LNCAP (cell line): ENCODE measurements around the gene PLAC1.

Experiments
- TF ChIP-seq, protein P1 (sequence below): fragments of 450-650 bp; IDR thresholded peaks from 2 replicates; pipeline ENCODE4 v1.5.1; 2017; ENCODE audit warnings: mild to moderate bottlenecking

Gene PLAC1

DNA sequence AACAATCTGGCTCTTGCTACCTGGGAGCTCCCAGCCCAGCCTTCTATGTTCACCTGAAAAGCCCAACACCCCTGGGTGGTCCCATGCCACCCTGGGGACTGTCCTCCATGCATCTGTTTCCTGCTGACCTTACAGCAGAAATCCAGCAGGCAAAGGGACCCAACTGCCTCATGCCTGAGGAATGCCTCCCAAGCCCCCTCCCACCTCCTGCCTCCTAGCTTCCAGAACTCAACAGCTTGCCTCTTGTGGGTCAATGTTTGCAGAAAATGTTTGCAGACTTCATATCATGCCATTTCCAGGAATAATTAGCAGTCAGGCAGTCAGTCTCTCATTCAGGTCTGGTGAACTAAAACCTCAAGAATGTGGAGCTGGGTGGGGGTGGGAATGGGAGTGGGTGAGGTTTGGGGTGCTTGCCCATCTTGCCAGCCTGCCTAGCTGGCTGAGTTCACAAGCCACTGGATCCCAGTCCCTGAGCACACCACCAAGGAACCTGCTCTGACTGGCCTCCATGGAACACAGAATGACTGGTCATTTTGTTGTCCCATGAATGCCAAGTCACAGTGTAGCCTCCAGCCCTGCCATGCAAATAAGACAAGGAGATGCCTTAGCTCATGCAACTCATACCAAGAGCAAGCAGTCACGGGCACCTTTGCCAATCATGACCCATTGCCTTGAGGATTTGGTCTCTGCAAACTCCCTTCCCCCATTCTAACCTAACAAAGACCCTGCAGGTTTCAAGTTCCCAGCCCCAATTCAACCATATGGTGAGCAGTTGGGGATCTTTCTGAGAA is 12.1 kb upstream of the PLAC1 start:
- TF ChIP-seq, protein P1, sequence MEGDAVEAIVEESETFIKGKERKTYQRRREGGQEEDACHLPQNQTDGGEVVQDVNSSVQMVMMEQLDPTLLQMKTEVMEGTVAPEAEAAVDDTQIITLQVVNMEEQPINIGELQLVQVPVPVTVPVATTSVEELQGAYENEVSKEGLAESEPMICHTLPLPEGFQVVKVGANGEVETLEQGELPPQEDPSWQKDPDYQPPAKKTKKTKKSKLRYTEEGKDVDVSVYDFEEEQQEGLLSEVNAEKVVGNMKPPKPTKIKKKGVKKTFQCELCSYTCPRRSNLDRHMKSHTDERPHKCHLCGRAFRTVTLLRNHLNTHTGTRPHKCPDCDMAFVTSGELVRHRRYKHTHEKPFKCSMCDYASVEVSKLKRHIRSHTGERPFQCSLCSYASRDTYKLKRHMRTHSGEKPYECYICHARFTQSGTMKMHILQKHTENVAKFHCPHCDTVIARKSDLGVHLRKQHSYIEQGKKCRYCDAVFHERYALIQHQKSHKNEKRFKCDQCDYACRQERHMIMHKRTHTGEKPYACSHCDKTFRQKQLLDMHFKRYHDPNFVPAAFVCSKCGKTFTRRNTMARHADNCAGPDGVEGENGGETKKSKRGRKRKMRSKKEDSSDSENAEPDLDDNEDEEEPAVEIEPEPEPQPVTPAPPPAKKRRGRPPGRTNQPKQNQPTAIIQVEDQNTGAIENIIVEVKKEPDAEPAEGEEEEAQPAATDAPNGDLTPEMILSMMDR: no peak

- TF ChIP-seq, protein P1: no peak
Measured at GRCh38 chrX:134669378-134670098, 11.3 kb upstream of the PLAC1 start.

DNA sequence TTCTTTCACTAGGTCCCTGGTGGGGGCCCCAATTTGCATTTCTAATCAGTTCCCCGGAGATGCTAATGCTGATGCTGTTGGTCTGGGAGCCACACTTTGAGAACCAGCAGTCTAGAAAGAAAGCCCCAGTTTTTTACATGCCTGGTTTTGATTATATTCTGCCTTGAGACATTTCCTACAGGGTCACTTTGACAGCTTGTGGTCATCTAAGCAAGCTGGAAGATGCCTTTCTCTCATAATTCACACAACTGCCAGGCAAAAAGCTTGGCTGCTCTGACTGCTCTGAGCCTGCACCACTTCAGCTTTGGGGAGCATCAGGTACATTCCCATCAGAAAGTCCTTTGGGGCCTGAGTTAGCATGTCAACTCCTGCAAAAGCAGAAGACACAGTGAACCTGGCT is 5.9 kb upstream of the PLAC1 start:
- TF ChIP-seq, protein P1: no peak

DNA sequence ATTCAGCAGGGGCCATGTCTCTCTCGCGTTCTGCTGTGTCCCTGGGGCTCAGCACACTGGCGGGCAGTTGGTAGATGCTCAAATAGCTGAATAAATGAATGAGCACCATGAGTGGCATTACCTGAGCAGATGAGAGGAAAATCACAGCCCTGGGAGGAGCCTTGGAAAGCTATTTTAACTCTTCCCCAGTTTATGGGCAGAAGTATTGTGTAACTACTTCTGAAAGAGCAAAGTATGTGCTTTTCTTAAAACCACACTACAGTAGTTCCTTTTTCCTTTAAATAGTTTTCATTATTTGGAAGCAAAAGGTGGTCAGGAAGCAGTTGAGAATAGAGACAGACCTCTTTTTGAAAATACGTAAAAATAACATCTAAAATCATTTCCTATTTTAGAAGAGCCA is 3.0 kb upstream of the PLAC1 start:
- TF ChIP-seq, protein P1: no peak

- TF ChIP-seq, protein P1: no peak
Measured at GRCh38 chrX:134660627-134661026, 2.4 kb upstream of the PLAC1 start.

DNA sequence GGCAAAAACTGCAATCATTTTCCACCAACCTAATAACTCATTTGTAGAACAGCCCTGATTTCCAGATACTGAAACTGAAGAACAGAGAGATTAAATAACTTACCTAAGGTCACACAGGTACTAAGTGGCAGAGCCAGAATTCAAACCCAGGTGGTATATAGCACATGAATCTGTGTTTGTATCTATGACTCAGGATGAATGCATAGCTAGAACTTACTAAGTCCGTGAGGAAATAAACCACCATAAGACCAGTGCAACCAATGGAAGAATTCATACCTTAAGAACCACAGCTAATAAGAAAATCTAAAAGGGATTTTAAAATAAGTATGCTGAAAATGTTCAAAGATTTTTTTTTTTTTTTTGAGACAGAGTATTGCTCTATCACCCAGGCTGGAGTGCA is 1.5 kb upstream of the PLAC1 start:
- TF ChIP-seq, protein P1: no peak

DNA sequence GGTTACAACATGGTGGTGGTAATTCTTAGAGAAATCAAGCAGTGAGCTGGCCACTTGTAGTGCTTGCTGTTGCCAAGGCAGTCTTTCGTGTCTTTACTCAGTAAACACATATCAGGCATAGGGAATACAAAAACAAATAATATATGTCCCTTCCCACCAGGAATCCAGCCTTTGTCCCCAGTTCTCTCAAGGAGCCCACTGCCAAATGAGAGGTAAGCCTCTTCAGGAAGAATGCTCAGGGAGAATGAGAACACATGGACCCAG is 421 bp upstream of the PLAC1 start:
- TF ChIP-seq, protein P1: no peak
